GM19395 (cell line): ENCODE results near the gene DMRTB1.

Experiments used
- ATAC-seq: cut with Tn5 transposase; IDR thresholded peaks from one replicate; pipeline ENCODE4 v1.9.1; 2021; ENCODE audit warnings: mild to moderate bottlenecking, moderate library complexity; ENCODE audit not compliant: unreplicated experiment

Gene DMRTB1

GRCh38 chr1:53459321-53460175 is at the start of gene DMRTB1:
Gene DMRTB1, plus strand, starts transcription at chr1:53459399. Its CDS starts 55 bp downstream, at chr1:53459454.
- ATAC-seq, result no peak

GRCh38 chr1:53409695-53410094 is 49.5 kb upstream of the DMRTB1 start:
- no peak for ATAC-seq

GRCh38 chr1:53410100-53410541 is 49.1 kb upstream of the DMRTB1 start:
- ATAC-seq, result no peak

- no peak for ATAC-seq
Observed at GRCh38 chr1:53410701-53411100, 48.5 kb upstream of the DMRTB1 start.

- no peak for ATAC-seq
Observed at GRCh38 chr1:53411541-53412152, 47.6 kb upstream of the DMRTB1 start.

GRCh38 chr1:53412285-53413174 is 46.7 kb upstream of the DMRTB1 start:
- ATAC-seq, result no peak

- peak; percentile 74 for ATAC-seq
Observed at GRCh38 chr1:53413175-53414001, 45.8 kb upstream of the DMRTB1 start.

- no peak for ATAC-seq
Observed at GRCh38 chr1:53414632-53415031, 44.6 kb upstream of the DMRTB1 start.

- no peak for ATAC-seq
Observed at GRCh38 chr1:53415432-53415831, 43.8 kb upstream of the DMRTB1 start.

- ATAC-seq, result no peak
Observed at GRCh38 chr1:53416269-53416813, 42.9 kb upstream of the DMRTB1 start.

- ATAC-seq, result no peak
Observed at GRCh38 chr1:53417074-53417511, 42.1 kb upstream of the DMRTB1 start.

- ATAC-seq, result no peak
Observed at GRCh38 chr1:53419034-53419433, 40.2 kb upstream of the DMRTB1 start.

GRCh38 chr1:53420341-53420740 is 38.9 kb upstream of the DMRTB1 start:
- ATAC-seq, result no peak

GRCh38 chr1:53421208-53421607 is 38.0 kb upstream of the DMRTB1 start:
- ATAC-seq, result no peak

- no peak for ATAC-seq
Observed at GRCh38 chr1:53430261-53430660, 28.9 kb upstream of the DMRTB1 start.

GRCh38 chr1:53430779-53431178 is 28.4 kb upstream of the DMRTB1 start:
- ATAC-seq, result no peak

- no peak for ATAC-seq
Observed at GRCh38 chr1:53431244-53431643, 28.0 kb upstream of the DMRTB1 start.

- ATAC-seq, result no peak
Observed at GRCh38 chr1:53431805-53432565, 27.2 kb upstream of the DMRTB1 start.

GRCh38 chr1:53432611-53433010 is 26.6 kb upstream of the DMRTB1 start:
- no peak for ATAC-seq
